K562 (cell line): ENCODE measurements around the gene UBLCP1. TPM values are rescaled to one million over a fixed set of nuclear protein-coding genes. Genes with fewer than 3 reads are reported as not detected.

Experiments
- ATAC-seq: fragments of 200-7000 bp; cut with Tn5 transposase; 3 replicates; pipeline ENCODE4 v1.9.1; 2020; ENCODE audit warnings: moderate library complexity
- BruUV-seq: library from RNA; stranded (reverse); fragments of 400-500 nt; replicated peaks from 2 replicates; lab custom pipeline; 2021; lab: Mats Ljungman, UMichigan
- CTCF ChIA-PET: fragments of 300-600 bp; formaldehyde crosslinking; extraction: SDS; loops from one replicate; lab custom pipeline; 2021; ENCODE audit warnings: low intra/inter-chr PET ratio; lab: Yijun Ruan, JAX
- POLR2A ChIA-PET: fragments of 300-600, 350-650 bp; sonication (Branson Sonifier 250); formaldehyde crosslinking; extraction: SDS; loops from one replicate; lab custom pipeline; 2021; ENCODE audit warnings: antibody characterized with exemption, inconsistent platforms; lab: Yijun Ruan, JAX
- DNase-seq, 4 experiments: peaks; one replicate each; pipeline versions ENCODE4 v3.0.0 to v3.0.0-alpha.2; 2011 to 2018; ENCODE audit warnings: low spot score in 3 of 4, mixed read lengths in 3 of 4; ENCODE audit errors: extremely low read depth in 1 of 4
- FAIRE-seq: peaks from 2 replicates; lab custom pipeline; 2011; peaks lifted over from hg19 to GRCh38; lab: Jason Lieb, UNC
- H2AFZ ChIP-seq: 2 replicates; pipeline ENCODE4 v1.6.0; 2011; ENCODE audit warnings: low read depth, low read length, control low read depth, inconsistent platforms
- H3K27ac ChIP-seq: fragments of 200-600 bp; 3 replicates; pipeline ENCODE4 v1.8.0; 2011; ENCODE audit warnings: low read depth, mild to moderate bottlenecking, control low read depth, inconsistent platforms, low read length, moderate library complexity, mixed read lengths; ENCODE audit errors: extremely low read depth
- H3K27me3 ChIP-seq, 2 experiments: fragments of 300-600 bp in 1 of 2; 2 replicates in 1 of 2; 3 replicates in 1 of 2; pipeline versions ENCODE4 v1.6.0 to v1.8.0; 2011; ENCODE audit warnings: inconsistent platforms in 2 of 2, low read length in 2 of 2, mild to moderate bottlenecking in 1 of 2, mixed read lengths in 1 of 2, moderate library complexity in 1 of 2; ENCODE audit not compliant: control insufficient read depth in 2 of 2, insufficient read depth in 2 of 2
- H3K36me3 ChIP-seq: fragments of 300-600 bp; 3 replicates; pipeline ENCODE4 v1.8.0; 2011; ENCODE audit warnings: mild to moderate bottlenecking, low read length, inconsistent platforms; ENCODE audit not compliant: control insufficient read depth, insufficient read depth
- H3K4me1 ChIP-seq, 2 experiments: fragments of 200-600 bp in 1 of 2; replicated peaks in 1 of 2; 2 replicates in 1 of 2; 3 replicates in 1 of 2; pipeline versions ENCODE4 v1.5.1 to v1.8.0; 2011; ENCODE audit warnings: inconsistent platforms in 2 of 2, low read length in 2 of 2, mild to moderate bottlenecking in 1 of 2, mixed read lengths in 1 of 2, moderate library complexity in 1 of 2; ENCODE audit not compliant: control insufficient read depth in 2 of 2, insufficient read depth in 2 of 2
- H3K4me2 ChIP-seq: 2 replicates; pipeline ENCODE4 v1.6.1; 2011; ENCODE audit warnings: low read length, control low read depth, inconsistent platforms, mixed read lengths; ENCODE audit not compliant: insufficient read depth
- H3K4me3 ChIP-seq: fragments of 200-600 bp; sonication (generic), shearing (Covaris generic); 2 replicates; pipeline ENCODE4 v1.5.1; 2016; ENCODE audit warnings: control low read depth, inconsistent platforms
- H3K79me2 ChIP-seq: fragments of 200-600 bp; 3 replicates; pipeline ENCODE4 v1.8.0; 2011; ENCODE audit warnings: low read length, inconsistent platforms; ENCODE audit not compliant: control insufficient read depth, insufficient read depth
- H3K9ac ChIP-seq, 2 experiments: 2 replicates each; pipeline versions ENCODE4 v1.6.0 to v1.6.1; 2011; ENCODE audit warnings: low read depth in 2 of 2, low read length in 2 of 2, control low read depth in 1 of 2, inconsistent platforms in 1 of 2, mild to moderate bottlenecking in 1 of 2, mixed read lengths in 1 of 2; ENCODE audit not compliant: insufficient read depth in 1 of 2
- H3K9me1 ChIP-seq: one replicate; pipeline ENCODE4 v1.6.0; 2011; ENCODE audit warnings: inconsistent platforms, mild to moderate bottlenecking, low read length, moderate library complexity; ENCODE audit not compliant: control insufficient read depth, insufficient read depth
- H3K9me3 ChIP-seq: replicated peaks from 2 replicates; pipeline ENCODE4 v1.5.1; 2011; ENCODE audit warnings: low read depth, low read length, inconsistent platforms; ENCODE audit not compliant: control insufficient read depth, insufficient read depth
- H4K20me1 ChIP-seq: replicated peaks from 2 replicates; pipeline ENCODE4 v1.6.1; 2011; ENCODE audit warnings: low read length, inconsistent platforms, mixed read lengths; ENCODE audit not compliant: control insufficient read depth, insufficient read depth
- ATF7 ChIP-seq: fragments of 450-650 bp; IDR thresholded peaks from 2 replicates; pipeline ENCODE4 v1.7.1; 2014; ENCODE audit warnings: mild to moderate bottlenecking, moderate library complexity
- BACH1 ChIP-seq: fragments of 200-800 bp; sonication (Bioruptor generic); IDR thresholded peaks from 2 replicates; pipeline ENCODE4 v1.6.1; 2016; ENCODE audit warnings: missing genetic modification characterization, missing compliant biosample characterization
- CAMTA2 ChIP-seq: fragments of 250-450 bp; sonication (Bioruptor Pico); conservative IDR thresholded peaks from 2 replicates; pipeline ENCODE4 v1.5.1; 2022
- CBFB ChIP-seq: sonication (generic); formaldehyde crosslinking; IDR thresholded peaks from 2 replicates; pipeline ENCODE4 v1.4.0; 2020; ENCODE audit warnings: mild to moderate bottlenecking, missing genetic modification reagents
- CREM ChIP-seq: IDR thresholded peaks from 2 replicates; pipeline ENCODE4 v1.6.1; 2014; ENCODE audit warnings: antibody characterized with exemption, low read depth
- ELF4 ChIP-seq: fragments of 450-650 bp; formaldehyde crosslinking; IDR thresholded peaks from 2 replicates; pipeline ENCODE4 v1.4.0; 2022; ENCODE audit warnings: missing genetic modification characterization
- FOS ChIP-seq: IDR thresholded peaks from 3 replicates; pipeline ENCODE4 v1.6.1; 2011; ENCODE audit not compliant: insufficient read length; ENCODE audit errors: extremely low read depth
- FOXJ2 ChIP-seq: fragments of 200-800 bp; sonication (Bioruptor generic); IDR thresholded peaks from 2 replicates; pipeline ENCODE4 v1.6.1; 2016; ENCODE audit warnings: missing genetic modification characterization, missing compliant biosample characterization
- KAT8 ChIP-seq: fragments of 450-650 bp; IDR thresholded peaks from 2 replicates; pipeline ENCODE4 v1.6.1; 2016; ENCODE audit warnings: low read depth, mild to moderate bottlenecking
- SAFB ChIP-seq: fragments of 200-400 bp; formaldehyde crosslinking; IDR thresholded peaks from 2 replicates; pipeline ENCODE4 v1.6.1; 2017; ENCODE audit warnings: low read depth, low read length, borderline replicate concordance
- SETDB1 ChIP-seq: IDR thresholded peaks from one replicate; pipeline ENCODE4 v1.6.1; 2012; ENCODE audit warnings: low read length, control low read depth, inconsistent platforms
- SMARCA5 ChIP-seq: fragments of 450-650 bp; IDR thresholded peaks from 2 replicates; pipeline ENCODE4 v1.6.1; 2016
- TEAD4 ChIP-seq, 2 experiments: sonication (generic) in 1 of 2; formaldehyde crosslinking in 1 of 2; IDR thresholded peaks; 2 replicates each; pipeline versions ENCODE4 v1.6.1 to v1.8.0; 2012 to 2022; ENCODE audit warnings: borderline replicate concordance in 1 of 2, inconsistent platforms in 1 of 2, low read length in 1 of 2, mild to moderate bottlenecking in 1 of 2, missing genetic modification reagents in 1 of 2
- ZFP30 ChIP-seq: fragments of 250-450 bp; sonication (Bioruptor Pico); IDR thresholded peaks from 2 replicates; pipeline ENCODE4 v1.8.0; 2022; ENCODE audit warnings: moderate library complexity, mild to moderate bottlenecking, inconsistent platforms, borderline replicate concordance
- ZNF174 ChIP-seq: fragments of 250-450 bp; sonication (Bioruptor Pico); IDR thresholded peaks from 2 replicates; pipeline ENCODE4 v1.4.0; 2020; ENCODE audit warnings: mild to moderate bottlenecking
- ZNF408 ChIP-seq: fragments of 250-450 bp; sonication (Bioruptor Pico); IDR thresholded peaks from 2 replicates; pipeline ENCODE4 v1.4.0; 2020; ENCODE audit warnings: low read depth, mild to moderate bottlenecking, moderate library complexity
- WGBS: fragments of 100-300 bp; shearing (Covaris generic); methylation state at CpG from one replicate; pipeline ENCODE4 v1.1.6; 2016; ENCODE audit warnings: low coverage, mixed read lengths; ENCODE audit not compliant: insufficient coverage; ENCODE audit errors: missing lambda C conversion rate; 5-methylcytosine and 5-hydroxymethylcytosine counted together
- in situ Hi-C: fragments of 300-500 bp; cut with MboI; formaldehyde crosslinking; loops from 4 replicates; pipeline ENCODE4 v1.15.0; 2018; ENCODE audit warnings: inconsistent platforms, mixed read lengths
- intact Hi-C: fragments of 100-400 bp; cut with micrococcal nuclease; formaldehyde crosslinking; loops from 2 replicates; pipeline ENCODE4 v1.14.2; 2022
- polyA plus RNA-seq, 8 experiments: library from polyadenylated mRNA; depleted of rRNA in 4 of 8; stranded (reverse) in 5 of 8; unstranded in 3 of 8; fragments of >200 nt; fragmentation: Nextera tagmentation in 2 of 8; fragmentation: Illumina TruSeq in 1 of 8; extraction: Ambion mirVana in 2 of 8; extraction: Trizol in 1 of 8; gene quantifications; 2 replicates each; pipeline versions ENCODE4 v1.2.1 to v1.2.3, GENCODE V29; 2011 to 2014; ENCODE audit warnings: inconsistent platforms in 1 of 8, missing spikeins in 1 of 8
- total RNA-seq, 7 experiments: library from RNA; depleted of rRNA in 6 of 7; stranded (reverse); fragments of >200 nt in 6 of 7; fragmentation: Illumina TruSeq in 2 of 7; extraction: Trizol in 2 of 7; gene quantifications; 2 replicates each; pipeline versions ENCODE4 v1.2.1 to v1.2.3, GENCODE V29; 2011 to 2021; ENCODE audit warnings: low replicate concordance in 1 of 7
- TF ChIP-seq, protein P1 (sequence below): fragments of 450-650 bp; IDR thresholded peaks from 2 replicates; pipeline ENCODE4 v1.6.1; 2016

The UBLCP1 gene
- total and polyA plus RNA-seq, 9 of the 15 experiments (the other 6 are each of a cell fraction or from before 2014, with no cell fraction given) = 18.8 to 39.8 (median 30.2) TPM

GRCh38 chr5:159215886-159216285, 47.2 kb upstream of the UBLCP1 start:
- H4K20me1 ChIP-seq = no peaks in the 10 kb centered on the region
- POLR2A ChIA-PET = no interaction called here
- WGBS = 81% methylated on average over 3 of the region's 3 CpGs

More at GRCh38 chr5:159215886-159216285, 47.2 kb upstream of the UBLCP1 start:
- no TSS peak for BruUV-seq
- CTCF ChIA-PET = no interaction called here
- TF ChIP-seq BACH1 (no peak), ATF7 (no peak), SETDB1 (no peak), ZNF174 (CRISPR knock-in tag) (no peak), KAT8 (no peak), ZNF408 (CRISPR knock-in tag) (no peak), SAFB (no peak), FOS (no peak), CAMTA2 (CRISPR knock-in tag) (no peak), ELF4 (no peak), FOXJ2 (tag) (no peak), CBFB (no peak), CREM (no peak), ZFP30 (CRISPR knock-in tag) (no peak), TEAD4 (IDR thresholded peaks at IDR 0.05; ENCODE audit: low read length) (no peak), TEAD4 (CRISPR knock-in tag; IDR thresholded peaks at IDR 0.05; ENCODE audit: borderline replicate concordance) (no peak), SMARCA5 (no peak)
- TF ChIP-seq, protein P1, sequence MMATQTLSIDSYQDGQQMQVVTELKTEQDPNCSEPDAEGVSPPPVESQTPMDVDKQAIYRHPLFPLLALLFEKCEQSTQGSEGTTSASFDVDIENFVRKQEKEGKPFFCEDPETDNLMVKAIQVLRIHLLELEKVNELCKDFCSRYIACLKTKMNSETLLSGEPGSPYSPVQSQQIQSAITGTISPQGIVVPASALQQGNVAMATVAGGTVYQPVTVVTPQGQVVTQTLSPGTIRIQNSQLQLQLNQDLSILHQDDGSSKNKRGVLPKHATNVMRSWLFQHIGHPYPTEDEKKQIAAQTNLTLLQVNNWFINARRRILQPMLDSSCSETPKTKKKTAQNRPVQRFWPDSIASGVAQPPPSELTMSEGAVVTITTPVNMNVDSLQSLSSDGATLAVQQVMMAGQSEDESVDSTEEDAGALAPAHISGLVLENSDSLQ = no peak
- peaks cover under 1% of the 10 kb centered on the region; the same call in 1 of the 3 replicates for H3K79me2 ChIP-seq
- H2AFZ ChIP-seq = no peak overlapping the region
- no peaks in the 10 kb centered on the region for H3K9me3 ChIP-seq
- in situ Hi-C loops = no loop called here
- no peak overlapping the region for H3K4me3 ChIP-seq
- FAIRE-seq (no peak), ATAC-seq (no peak), DNase-seq (no peak)
- no peak overlapping the region for H3K4me2 ChIP-seq
- H3K9ac ChIP-seq = no peak overlapping the region
- peaks cover 0 to 28% of the 10 kb centered on the region in 2 experiments for H3K4me1 ChIP-seq
- no peak overlapping the region for H3K27ac ChIP-seq
- no peaks in the 10 kb centered on the region for H3K9me1 ChIP-seq
- intact Hi-C loops = no loop called here
- no peaks in the 10 kb centered on the region for H3K36me3 ChIP-seq
- no peaks in the 10 kb centered on the region for H3K27me3 ChIP-seq
